ENCODE data around the gene EPAS1.

Gene EPAS1

GRCh38 chr2:46303233-46303632, 6.0 kb downstream of the EPAS1 start:
- DNase-seq = no peak

DNA sequence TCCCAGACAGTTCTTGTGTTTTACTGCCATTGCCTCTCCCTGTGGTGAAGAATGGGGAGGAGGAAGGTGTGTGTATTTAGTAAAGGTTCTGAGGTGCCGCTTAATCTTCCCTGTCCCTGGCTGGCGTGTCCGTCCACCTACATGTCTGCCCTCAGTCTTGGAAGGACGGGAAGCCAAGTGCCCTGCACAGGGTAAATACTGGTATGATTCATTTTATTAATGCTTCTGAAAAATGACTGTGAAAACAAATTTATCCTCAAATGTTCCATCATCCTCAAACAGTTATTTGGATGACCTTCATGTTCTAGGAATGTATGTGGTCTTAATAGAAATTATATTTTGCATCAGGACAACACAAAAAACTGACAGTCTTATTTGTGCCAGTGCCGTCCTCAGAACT, 6.6 kb downstream of the EPAS1 start:
- no peak for DNase-seq

- no peak for DNase-seq
Measured at GRCh38 chr2:46304635-46305034, 7.4 kb downstream of the EPAS1 start.

DNA sequence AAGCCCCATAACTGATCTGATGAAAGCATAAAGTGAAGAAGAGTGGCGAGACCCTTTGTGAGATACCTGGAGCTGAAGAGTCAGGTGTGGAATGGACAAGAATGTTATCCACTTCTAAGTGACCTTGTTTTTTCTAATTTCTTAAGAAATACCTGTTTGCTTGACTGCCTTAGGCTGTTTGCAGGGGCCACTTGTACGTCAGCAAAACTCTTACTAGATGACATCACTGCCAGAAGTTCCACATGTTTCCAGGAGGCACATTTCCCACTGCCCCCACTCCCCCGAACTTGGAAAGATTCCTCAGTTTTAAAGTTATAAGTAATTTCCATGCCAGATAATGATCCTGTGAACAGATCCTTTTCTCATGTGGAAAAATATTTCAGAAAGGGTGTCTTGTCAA, 8.0 kb downstream of the EPAS1 start:
- no peak for DNase-seq

DNA sequence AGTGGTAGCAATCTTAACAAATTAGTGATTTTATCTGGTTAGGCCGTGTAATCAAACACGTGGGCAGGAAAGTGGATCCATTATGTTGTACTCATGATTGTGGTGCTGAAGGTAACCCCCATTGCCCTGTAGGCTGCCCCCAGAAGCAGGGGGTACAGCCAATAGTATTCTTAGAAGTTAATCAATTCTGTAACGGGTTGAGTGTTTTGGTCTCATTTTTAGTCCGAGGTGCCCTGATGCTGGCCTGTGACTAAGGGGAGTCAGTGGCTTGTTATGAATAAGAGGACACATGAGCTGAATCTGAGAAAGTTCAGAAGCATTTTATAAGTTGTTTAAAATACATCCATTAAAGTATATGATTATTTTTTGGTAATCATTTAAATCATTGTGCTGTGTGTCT, 8.6 kb downstream of the EPAS1 start:
- DNase-seq = no peak

- DNase-seq = peak; percentile 45
Measured at GRCh38 chr2:46306330-46306751, 9.1 kb downstream of the EPAS1 start.

DNA sequence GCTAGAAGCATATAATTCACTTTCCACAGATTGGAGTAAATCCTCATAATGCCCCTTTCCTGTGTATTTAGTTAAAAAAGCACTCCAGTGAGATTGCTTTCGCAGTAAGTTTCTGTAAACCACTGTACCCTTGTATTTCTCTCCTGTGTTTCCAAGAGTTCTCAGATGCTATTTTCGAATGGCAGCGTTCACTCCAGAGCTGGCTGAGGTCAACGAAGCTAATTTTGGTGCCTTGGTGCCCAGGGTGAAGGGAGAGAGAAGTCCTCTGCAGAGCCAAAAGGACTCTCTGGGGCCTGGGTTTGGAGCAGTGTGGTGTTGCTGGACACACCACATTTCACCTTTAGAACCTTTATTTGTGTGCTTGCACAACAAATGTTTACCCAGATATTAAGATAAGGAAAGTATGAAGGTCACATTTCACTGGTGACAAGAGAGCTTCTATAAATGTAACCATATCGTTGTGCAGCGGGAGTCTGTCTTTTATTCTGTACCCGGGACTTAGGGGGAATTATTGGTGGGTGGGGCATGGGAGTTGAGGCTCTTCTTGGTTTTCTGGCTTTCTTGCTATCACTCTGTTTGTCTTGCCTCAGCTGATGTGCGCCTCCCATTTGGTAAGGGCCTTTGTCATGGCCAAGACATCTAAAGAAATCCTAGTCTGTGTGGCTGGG, 9.9 kb downstream of the EPAS1 start:
- no peak for DNase-seq

DNA sequence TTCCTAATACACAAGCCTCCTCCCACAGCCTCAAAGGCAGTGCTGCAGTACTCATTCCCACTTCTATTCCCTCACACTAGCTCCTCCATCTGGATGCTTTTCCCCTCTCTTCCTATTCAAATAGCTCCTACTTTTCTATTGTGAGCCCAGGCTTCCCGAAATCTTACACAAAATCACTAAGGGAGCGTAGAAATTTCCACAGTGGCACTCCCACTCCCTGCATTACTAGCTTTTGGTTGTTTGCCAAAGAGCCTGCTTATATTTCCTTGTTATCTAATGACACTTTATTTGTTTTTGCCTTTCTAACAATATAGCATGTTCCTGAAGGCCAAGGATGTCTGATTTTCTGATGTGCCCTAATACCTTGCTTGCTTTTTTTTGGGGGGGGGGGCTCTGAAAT, 10.9 kb downstream of the EPAS1 start:
- no peak for DNase-seq

DNA sequence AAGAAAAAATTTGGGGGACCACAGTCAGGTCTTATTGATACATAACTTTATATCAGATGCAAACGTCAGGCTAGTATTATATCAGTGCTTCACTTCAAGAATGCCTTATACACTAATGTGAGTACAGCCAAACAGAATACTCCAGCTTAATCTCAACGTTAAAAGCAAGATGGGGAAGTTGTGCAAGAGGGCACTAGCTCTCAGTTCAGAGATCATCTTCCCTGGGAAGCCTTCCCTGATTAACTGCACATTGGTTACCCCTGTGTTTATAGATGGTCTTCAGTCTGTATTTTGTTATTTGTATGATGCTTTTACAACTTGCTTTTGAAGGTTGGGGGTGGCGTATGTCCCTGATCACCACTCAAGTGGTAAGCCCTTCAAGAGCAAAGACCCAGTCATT, 11.4 kb downstream of the EPAS1 start:
- DNase-seq = no peak

GRCh38 chr2:46309052-46309953, 12.1 kb downstream of the EPAS1 start:
- DNase-seq = peak; percentile 44

DNA sequence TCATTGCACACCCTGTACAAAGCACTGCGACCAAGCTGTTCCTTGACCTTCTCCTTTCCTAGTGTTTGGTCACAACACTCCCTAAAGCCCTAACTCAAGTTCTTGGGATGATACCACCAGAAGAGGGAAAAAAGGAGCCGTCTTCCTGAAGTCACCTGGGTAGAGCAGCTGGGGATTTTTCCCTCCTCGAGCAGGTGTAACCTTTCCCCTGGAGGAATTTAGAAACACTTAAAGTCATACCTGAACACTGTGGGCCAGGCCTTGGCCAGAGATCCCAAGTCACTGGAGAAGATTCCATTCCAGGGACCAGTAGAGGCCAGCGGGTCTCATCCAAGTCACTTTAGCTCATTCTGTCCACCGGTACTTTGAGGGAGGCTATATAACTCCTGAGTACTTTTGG, 13.2 kb downstream of the EPAS1 start:
- no peak for DNase-seq

GRCh38 chr2:46311651-46312223, 14.5 kb downstream of the EPAS1 start:
- DNase-seq = no peak

- no peak for DNase-seq
Measured at GRCh38 chr2:46313063-46313462, 15.9 kb downstream of the EPAS1 start.

GRCh38 chr2:46314065-46314835, 17.0 kb downstream of the EPAS1 start:
- DNase-seq = no peak

- DNase-seq = peak; percentile 92
Measured at GRCh38 chr2:46315103-46315890, 18.1 kb downstream of the EPAS1 start.

GRCh38 chr2:46317094-46317486, 19.9 kb downstream of the EPAS1 start:
- DNase-seq = no peak

DNA sequence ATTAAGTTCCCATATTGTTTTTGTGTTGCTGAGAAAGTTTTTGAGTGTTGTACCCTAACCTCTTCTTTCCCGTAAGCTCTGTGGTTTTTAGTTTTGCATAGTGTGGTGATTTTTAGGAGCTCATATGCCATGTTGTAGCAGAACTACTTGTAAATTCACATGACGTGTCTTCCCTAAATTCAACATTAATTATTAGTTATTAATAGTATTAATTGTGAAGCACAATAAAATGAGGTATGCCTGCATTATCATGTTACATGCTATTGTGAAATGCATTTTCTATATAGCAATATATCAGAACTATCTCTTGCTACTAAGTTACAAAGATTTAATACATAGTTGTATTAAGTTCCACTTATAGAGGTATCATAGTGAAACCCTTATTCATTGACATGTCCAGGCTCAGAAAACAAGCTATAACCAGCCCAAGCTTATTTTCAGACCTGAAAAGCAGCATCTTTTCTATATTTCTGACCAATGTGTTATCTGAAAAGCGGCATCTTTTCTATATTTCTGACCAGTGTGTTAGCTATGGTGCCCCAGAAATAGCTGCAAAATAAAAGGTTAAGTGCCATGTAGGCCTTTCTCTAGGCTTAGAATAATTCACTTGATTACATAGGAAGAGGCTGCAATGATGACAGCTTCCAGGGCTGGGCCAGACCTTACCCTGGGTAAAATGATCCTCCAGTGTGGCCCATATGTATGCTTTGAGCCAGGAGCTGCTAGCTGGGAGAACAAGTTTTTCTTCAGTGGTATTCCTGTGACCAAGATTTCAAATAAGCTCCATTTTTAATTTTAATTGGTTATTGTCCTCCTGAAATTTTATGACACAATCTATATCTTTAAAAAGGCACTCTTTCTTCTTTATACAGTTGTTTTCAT, 21.6 kb downstream of the EPAS1 start:
- DNase-seq = no peak

- DNase-seq = no peak
Measured at GRCh38 chr2:46319711-46320110, 22.5 kb downstream of the EPAS1 start.

- DNase-seq = no peak
Measured at GRCh38 chr2:46320141-46320567, 22.9 kb downstream of the EPAS1 start.

GRCh38 chr2:46323730-46324129, 26.5 kb downstream of the EPAS1 start:
- DNase-seq = no peak

Data from fibroblast of skin of right quadriceps (primary cell).